SK-N-SH (cell line): ENCODE results near the gene TRIM65. TPM values are rescaled to one million over a fixed set of nuclear protein-coding genes. Genes with fewer than 3 reads are reported as not detected.

Experiments
- CTCF ChIA-PET: fragments of 300-600, 350-600 bp; formaldehyde crosslinking; extraction: SDS; loops from one replicate; lab custom pipeline; 2021; lab: Yijun Ruan, JAX
- POLR2A ChIA-PET: fragments of 350-600 bp; sonication (Branson Sonifier 250); formaldehyde crosslinking; extraction: SDS; loops from one replicate; lab custom pipeline; 2020; ENCODE audit warnings: antibody characterized with exemption, inconsistent platforms; lab: Yijun Ruan, JAX
- DNase-seq: peaks from one replicate; pipeline ENCODE4 v3.0.0; 2012
- H2AFZ ChIP-seq: fragments of 200-600 bp; sonication (generic); 2 replicates; pipeline ENCODE4 v1.8.1; 2016; ENCODE audit warnings: antibody characterized with exemption, mild to moderate bottlenecking, low read depth
- H3F3A ChIP-seq: fragments of 200-600 bp; sonication (generic); replicated peaks from 2 replicates; pipeline ENCODE3; 2016; ENCODE audit warnings: antibody characterized with exemption, mild to moderate bottlenecking; ENCODE audit not compliant: insufficient read depth
- H3K27ac ChIP-seq, 2 experiments: fragments of 200-500 bp in 1 of 2; fragments of 200-600 bp in 1 of 2; sonication (Bioruptor generic) in 1 of 2; sonication (generic), shearing (Covaris generic) in 1 of 2; 2 replicates each; pipeline versions ENCODE4 v1.5.1 to v1.6.1; 2014 to 2016; ENCODE audit warnings: low read depth in 2 of 2, inconsistent platforms in 1 of 2, low read length in 1 of 2, mild to moderate bottlenecking in 1 of 2, mixed read lengths in 1 of 2
- H3K27me3 ChIP-seq: fragments of 200-600 bp; sonication (generic), shearing (Covaris generic); 2 replicates; pipeline ENCODE4 v1.6.1; 2016; ENCODE audit warnings: mixed run types; ENCODE audit not compliant: insufficient read depth
- H3K36me3 ChIP-seq, 2 experiments: fragments of 200-500 bp in 1 of 2; fragments of 200-600 bp in 1 of 2; sonication (Bioruptor generic) in 1 of 2; sonication (generic) in 1 of 2; replicated peaks in 1 of 2; 2 replicates each; pipeline versions ENCODE3 to v1.5.1; 2014 to 2016; ENCODE audit warnings: low read length in 1 of 2, mild to moderate bottlenecking in 1 of 2; ENCODE audit not compliant: insufficient read depth in 2 of 2, control insufficient read depth in 1 of 2
- H3K4me1 ChIP-seq, 2 experiments: fragments of 200-500 bp in 1 of 2; fragments of 200-600 bp in 1 of 2; sonication (Bioruptor generic) in 1 of 2; sonication (generic), shearing (Covaris generic) in 1 of 2; 2 replicates each; pipeline versions ENCODE4 v1.5.1 to v1.6.1; 2014 to 2016; ENCODE audit warnings: low read depth in 1 of 2, low read length in 1 of 2, mixed run types in 1 of 2; ENCODE audit not compliant: insufficient read depth in 2 of 2, control insufficient read depth in 1 of 2
- H3K4me2 ChIP-seq: fragments of 200-600 bp; sonication (generic), shearing (Covaris generic); 2 replicates; pipeline ENCODE4 v1.6.1; 2017; ENCODE audit warnings: mixed run types
- H3K4me3 ChIP-seq, 2 experiments: fragments of 200-500 bp in 1 of 2; fragments of 200-600 bp in 1 of 2; sonication (Bioruptor generic) in 1 of 2; sonication (generic), shearing (Covaris generic) in 1 of 2; 2 replicates each; pipeline versions ENCODE4 v1.5.1 to v1.8.1; 2014 to 2016; ENCODE audit warnings: low read depth in 2 of 2, inconsistent platforms in 1 of 2, low read length in 1 of 2, mild to moderate bottlenecking in 1 of 2, mixed read lengths in 1 of 2, moderate library complexity in 1 of 2
- H3K79me2 ChIP-seq: fragments of 200-600 bp; sonication (generic); 2 replicates; pipeline ENCODE4 v1.8.1; 2017; ENCODE audit warnings: mild to moderate bottlenecking; ENCODE audit not compliant: insufficient read depth
- H3K9ac ChIP-seq: fragments of 200-600 bp; sonication (generic); 2 replicates; pipeline ENCODE4 v1.6.1; 2017; ENCODE audit warnings: mixed run types
- H3K9me2 ChIP-seq: fragments of 200-600 bp; sonication (generic); 2 replicates; pipeline ENCODE4 v1.6.1; 2017; ENCODE audit warnings: mixed run types
- H3K9me3 ChIP-seq: fragments of 200-600 bp; sonication (generic); 2 replicates; pipeline ENCODE4 v1.6.1; 2017; ENCODE audit warnings: mixed run types, mild to moderate bottlenecking, moderate library complexity
- H4K20me1 ChIP-seq: fragments of 200-600 bp; sonication (generic); 2 replicates; pipeline ENCODE4 v1.6.1; 2017; ENCODE audit warnings: mild to moderate bottlenecking, mixed run types; ENCODE audit not compliant: insufficient read depth
- ELF1 ChIP-seq: IDR thresholded peaks from 2 replicates; pipeline ENCODE4 v1.4.0; 2012
- EZH2phosphoT487 ChIP-seq: fragments of 200-600 bp; sonication (generic); IDR thresholded peaks from 2 replicates; pipeline ENCODE4 v1.6.1; 2017; ENCODE audit warnings: low read depth, mixed run types, mild to moderate bottlenecking, antibody characterized with exemption, moderate library complexity, borderline replicate concordance
- FOXJ3 ChIP-seq: sonication (generic); formaldehyde crosslinking; IDR thresholded peaks from 2 replicates; pipeline ENCODE4 v1.5.1; 2020; ENCODE audit warnings: mild to moderate bottlenecking, missing genetic modification reagents
- FOXM1 ChIP-seq: IDR thresholded peaks from 2 replicates; pipeline ENCODE4 v1.4.0; 2012; ENCODE audit warnings: low read depth, mild to moderate bottlenecking
- GABPA ChIP-seq: IDR thresholded peaks from 2 replicates; pipeline ENCODE4 v1.4.0; 2012; ENCODE audit warnings: low read depth, mild to moderate bottlenecking
- JUND ChIP-seq: IDR thresholded peaks from 2 replicates; pipeline ENCODE4 v1.4.0; 2012
- MEF2A ChIP-seq: IDR thresholded peaks from 2 replicates; pipeline ENCODE4 v1.4.0; 2012; ENCODE audit warnings: low read depth, borderline replicate concordance
- MXI1 ChIP-seq: IDR thresholded peaks from 2 replicates; pipeline ENCODE4 v1.6.1; 2012; ENCODE audit warnings: mild to moderate bottlenecking, low read depth, low read length, improper control_type of control experiment
- NFIC ChIP-seq: IDR thresholded peaks from 2 replicates; pipeline ENCODE4 v1.4.0; 2012; ENCODE audit warnings: borderline replicate concordance
- POLR2AphosphoS5 ChIP-seq: IDR thresholded peaks from 2 replicates; pipeline ENCODE4 v1.6.1; 2012; ENCODE audit warnings: low read depth, low read length
- RAD21 ChIP-seq: IDR thresholded peaks from 2 replicates; pipeline ENCODE4 v1.6.1; 2012; ENCODE audit warnings: mild to moderate bottlenecking, low read length
- RCOR1 ChIP-seq: fragments of 150-350 bp; IDR thresholded peaks from 2 replicates; pipeline ENCODE4 v1.6.1; 2017; ENCODE audit warnings: antibody characterized with exemption, low read length
- REST ChIP-seq: IDR thresholded peaks from 2 replicates; pipeline ENCODE4 v1.6.1; 2012; ENCODE audit warnings: mild to moderate bottlenecking, low read depth, low read length, moderate library complexity
- SIN3A ChIP-seq: IDR thresholded peaks from 2 replicates; pipeline ENCODE4 v1.6.1; 2012; ENCODE audit warnings: low read depth, mild to moderate bottlenecking, low read length, moderate library complexity, borderline replicate concordance
- TAF1 ChIP-seq: IDR thresholded peaks from 2 replicates; pipeline ENCODE4 v1.6.1; 2012; ENCODE audit warnings: low read depth, mild to moderate bottlenecking, low read length, moderate library complexity, borderline replicate concordance
- TCF12 ChIP-seq: IDR thresholded peaks from 2 replicates; pipeline ENCODE4 v1.4.0; 2012
- TEAD4 ChIP-seq: IDR thresholded peaks from 2 replicates; pipeline ENCODE4 v1.4.0; 2012; ENCODE audit warnings: mild to moderate bottlenecking, borderline replicate concordance; ENCODE audit not compliant: insufficient read depth
- USF1 ChIP-seq: IDR thresholded peaks from 2 replicates; pipeline ENCODE4 v1.4.0; 2012; ENCODE audit warnings: low read depth, borderline replicate concordance
- YY1 ChIP-seq: IDR thresholded peaks from 2 replicates; pipeline ENCODE4 v1.4.0; 2012; ENCODE audit warnings: low read depth, mild to moderate bottlenecking
- WGBS: methylation state at CpG from one replicate; pipeline ENCODE4 v1.1.6; 2017; ENCODE audit warnings: low lambda C conversion rate; 5-methylcytosine and 5-hydroxymethylcytosine counted together
- polyA plus RNA-seq, 3 experiments: library from polyadenylated mRNA; depleted of rRNA; stranded (reverse); fragments of >200 nt; gene quantifications; 2 replicates each; pipeline ENCODE4 v1.2.3, GENCODE V29; 2012
- TF ChIP-seq, protein P1 (sequence below): IDR thresholded peaks from 2 replicates; pipeline ENCODE4; 2012

TRIM65 gene
- polyA plus RNA-seq, 1 of the 3 experiments (the other 2 are of a cell fraction): 13.1 TPM

- Histone ChIP-seq H3K79me2 (no peaks in the 10 kb centered on the region), H3K4me1 (no peaks in the 10 kb centered on the region), H3K27me3 (no peaks in the 10 kb centered on the region), H3K9ac (no peak overlapping the region), H3K9me2 (no peaks in the 10 kb centered on the region), H4K20me1 (no peaks in the 10 kb centered on the region), H3F3A (no peaks in the 10 kb centered on the region), H3K4me2 (no peak overlapping the region), H3K9me3 (no peaks in the 10 kb centered on the region)
- ChIA-PET CTCF (interaction anchor here (0.9 to 3.0 kb wide), 7 partner anchors 8 to 96 kb away, joined by 3 to 22 read pairs (median 5); partner anchors contain the start of genes MRPL38 and TRIM47), POLR2A (no interaction called here)
- DNase-seq: no peak
- WGBS: 93% methylated on average over 18 of the region's 18 CpGs
- no peak for TF ChIP-seq MEF2A
- no peak for TF ChIP-seq EZH2phosphoT487
- TF ChIP-seq GABPA: no peak
- TF ChIP-seq USF1: no peak
- no peak for TF ChIP-seq SIN3A
- TF ChIP-seq MXI1: no peak
- TF ChIP-seq TCF12: no peak
- TF ChIP-seq ELF1: no peak
- TF ChIP-seq, all 33 proteins: peak for 0
- Histone ChIP-seq H3K36me3 (peaks cover 10 to 22% of the 10 kb centered on the region in 2 experiments), H3K4me3 (no peak overlapping the region), H2AFZ (no peak overlapping the region), H3K27ac (no peak overlapping the region)
Observed at GRCh38 chr17:75922173-75922961, 25.6 kb upstream of the TRIM65 start.

GRCh38 chr17:75921596-75921995 lies 24.8 kb upstream of the TRIM65 start:
- CTCF ChIA-PET: interaction anchor here (0.9 to 3.0 kb wide), 9 partner anchors 9 to 96 kb away, joined by 3 to 22 read pairs (median 5); partner anchors contain the start of genes MRPL38 and TRIM47
- H3K79me2 ChIP-seq: no peaks in the 10 kb centered on the region
- 92% methylated on average over 15 of the region's 15 CpGs for WGBS
- TF ChIP-seq EZH2phosphoT487: no peak
- no peak for TF ChIP-seq TCF12
- no peak for TF ChIP-seq JUND
- TF ChIP-seq REST: no peak
- TF ChIP-seq USF1: no peak
- TF ChIP-seq GABPA: no peak
- no peak for TF ChIP-seq ELF1
- TF ChIP-seq, protein P1, sequence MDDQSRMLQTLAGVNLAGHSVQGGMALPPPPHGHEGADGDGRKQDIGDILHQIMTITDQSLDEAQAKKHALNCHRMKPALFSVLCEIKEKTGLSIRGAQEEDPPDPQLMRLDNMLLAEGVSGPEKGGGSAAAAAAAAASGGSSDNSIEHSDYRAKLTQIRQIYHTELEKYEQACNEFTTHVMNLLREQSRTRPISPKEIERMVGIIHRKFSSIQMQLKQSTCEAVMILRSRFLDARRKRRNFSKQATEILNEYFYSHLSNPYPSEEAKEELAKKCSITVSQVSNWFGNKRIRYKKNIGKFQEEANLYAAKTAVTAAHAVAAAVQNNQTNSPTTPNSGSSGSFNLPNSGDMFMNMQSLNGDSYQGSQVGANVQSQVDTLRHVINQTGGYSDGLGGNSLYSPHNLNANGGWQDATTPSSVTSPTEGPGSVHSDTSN: no peak
- TF ChIP-seq TEAD4: no peak
- TF ChIP-seq NFIC: no peak
- TF ChIP-seq RCOR1: no peak
- TF ChIP-seq TAF1: no peak
- TF ChIP-seq SIN3A: no peak
- TF ChIP-seq FOXJ3: no peak
- no peak for TF ChIP-seq YY1
- TF ChIP-seq FOXM1: no peak
- TF ChIP-seq RAD21: no peak
- no peak for TF ChIP-seq POLR2AphosphoS5

More at GRCh38 chr17:75921596-75921995, 24.8 kb upstream of the TRIM65 start:
- Histone ChIP-seq H4K20me1 (no peaks in the 10 kb centered on the region), H3K9me2 (no peaks in the 10 kb centered on the region), H3K4me3 (no peak overlapping the region), H3K9ac (no peak overlapping the region), H2AFZ (no peak overlapping the region), H3K27me3 (no peaks in the 10 kb centered on the region), H3K4me1 (no peaks in the 10 kb centered on the region), H3K9me3 (no peaks in the 10 kb centered on the region), H3K27ac (no peak overlapping the region), H3K36me3 (peaks cover 6 to 22% of the 10 kb centered on the region in 2 experiments), H3K4me2 (no peak overlapping the region), H3F3A (no peaks in the 10 kb centered on the region)
- POLR2A ChIA-PET: no interaction called here
- DNase-seq: no peak
